Nephron progenitor cell (in vitro differentiated cells): ENCODE results near the gene OR5T1.

Experiments used
- DNase-seq: peaks from one replicate; pipeline ENCODE4 v3.0.0; 2021
- H3K27ac Mint-ChIP-seq: 2 replicates; pipeline ENCODE4 v1.8.0; 2021; ENCODE audit warnings: mild to moderate bottlenecking, moderate library complexity, mixed read lengths
- H3K27me3 Mint-ChIP-seq: 2 replicates; pipeline ENCODE4 v1.8.0; 2021; ENCODE audit warnings: mild to moderate bottlenecking, low read depth, mixed read lengths; ENCODE audit not compliant: poor library complexity
- H3K36me3 Mint-ChIP-seq: 2 replicates; pipeline ENCODE4 v1.8.0; 2021; ENCODE audit warnings: low read depth, mixed read lengths
- H3K4me1 Mint-ChIP-seq: 2 replicates; pipeline ENCODE4 v1.8.0; 2021; ENCODE audit warnings: mixed read lengths
- H3K4me3 Mint-ChIP-seq: 2 replicates; pipeline ENCODE4 v1.8.0; 2021; ENCODE audit warnings: mild to moderate bottlenecking, moderate library complexity, mixed read lengths
- H3K9me3 Mint-ChIP-seq: 2 replicates; pipeline ENCODE4 v1.8.0; 2021; ENCODE audit warnings: mild to moderate bottlenecking, moderate library complexity, mixed read lengths
- CTCF ChIP-seq: fragments of 200-600 bp; sonication (generic); IDR thresholded peaks from 2 replicates; pipeline ENCODE4 v1.5.0; 2021; ENCODE audit warnings: antibody characterized with exemption

Gene OR5T1

GRCh38 chr11:56307836-56308235 is 33.9 kb downstream of the OR5T1 start:
- no peak for TF ChIP-seq CTCF
- H3K9me3 Mint-ChIP-seq, result peaks cover 4% of the 10 kb centered on the region
- no peak overlapping the region for H3K27ac Mint-ChIP-seq
- no peaks in the 10 kb centered on the region for H3K36me3 Mint-ChIP-seq
- no peaks in the 10 kb centered on the region for H3K27me3 Mint-ChIP-seq
- no peak overlapping the region for H3K4me3 Mint-ChIP-seq
- DNase-seq, result no peak
- H3K4me1 Mint-ChIP-seq, result no peaks in the 10 kb centered on the region

GRCh38 chr11:56314844-56315243 is 40.9 kb downstream of the OR5T1 start, which contains the start of gene OR8K3:
TSS of gene OR8K3 (plus strand) at chr11:56315144. CDS start at chr11:56318307, 3,163 bp downstream.
- no peaks in the 10 kb centered on the region for H3K9me3 Mint-ChIP-seq
- no peak within 1 kb of the TSS for H3K27ac Mint-ChIP-seq
- no peaks in the 10 kb centered on the region for H3K36me3 Mint-ChIP-seq
- no peak for DNase-seq
- H3K4me3 Mint-ChIP-seq, result no peak within 1 kb of the TSS
- H3K4me1 Mint-ChIP-seq, result no peaks in the 10 kb centered on the region
- TF ChIP-seq CTCF, result no peak
- no peaks in the 10 kb centered on the region for H3K27me3 Mint-ChIP-seq
